Thyroid gland (tissue), 4 donors: ENCODE measurements around the gene LHFPL6. TPM values are rescaled to one million over a fixed set of nuclear protein-coding genes. Genes with fewer than 3 reads are reported as not detected.

Experiments used
- DNase-seq, 2 donors: peaks; one replicate each; pipeline ENCODE4 v3.0.0-alpha.2; 2019
- H3K27ac ChIP-seq, 3 donors: fragments of 200-600 bp; sonication (generic); 1 replicate in 2 of 3; 2 replicates in 1 of 3; pipeline ENCODE4 v1.5.1; 2016 to 2019; ENCODE audit warnings: mild to moderate bottlenecking in 1 of 3, moderate library complexity in 1 of 3
- H3K27me3 ChIP-seq: fragments of 200-600 bp; sonication (generic); one replicate; pipeline ENCODE4 v1.5.1; 2019
- H3K36me3 ChIP-seq, 2 donors: fragments of 200-600 bp; sonication (generic); one replicate each; pipeline ENCODE4 v1.5.1; 2016 to 2019
- H3K4me1 ChIP-seq, 2 donors: fragments of 200-600 bp; sonication (generic); one replicate each; pipeline ENCODE4 v1.5.1; 2017 to 2019
- H3K4me3 ChIP-seq, 3 donors: fragments of 200-600 bp; sonication (generic); replicated peaks in 1 of 3; 1 replicate in 2 of 3; 2 replicates in 1 of 3; pipeline ENCODE4 v1.5.1; 2016; ENCODE audit warnings: mild to moderate bottlenecking in 1 of 3
- H3K9me3 ChIP-seq: fragments of 200-600 bp; sonication (generic); one replicate; pipeline ENCODE4 v1.5.1; 2017
- CTCF ChIP-seq, 6 experiments: fragments of 200-600 bp in 3 of 6; fragments of 450-650 bp in 3 of 6; sonication (generic) in 3 of 6; IDR thresholded peaks; one replicate each; pipeline ENCODE4 v1.5.1; 2016 to 2019; ENCODE audit warnings: antibody characterized with exemption in 6 of 6, mild to moderate bottlenecking in 2 of 6, inconsistent platforms in 1 of 6, moderate library complexity in 1 of 6
- POLR2A ChIP-seq, 2 donors: fragments of 450-650 bp; IDR thresholded peaks; one replicate each; pipeline ENCODE4 v1.6.1; 2017; ENCODE audit warnings: antibody characterized with exemption in 2 of 2, mild to moderate bottlenecking in 2 of 2, moderate library complexity in 1 of 2
- WGBS, 2 donors: methylation state at CpG; one replicate each; pipeline ENCODE4 v1.1.5; 2017; 5-methylcytosine and 5-hydroxymethylcytosine counted together
- intact Hi-C: fragments of 100-400 bp; cut with DNase I; formaldehyde crosslinking; loops from one replicate; pipeline ENCODE4 v1.15.1; 2023
- total RNA-seq, 4 donors: library from RNA; depleted of rRNA; stranded (reverse); fragments of >200 nt; gene quantifications; one replicate each; pipeline ENCODE4 v1.2.3, GENCODE V29; 2016

Gene LHFPL6
- total RNA-seq, 4 donors from 2014 or later = 23.6 to 86.3 (median 42.0) TPM

GRCh38 chr13:39612023-39612637 lies 9.1 kb upstream of the LHFPL6 start:
- no peaks in the 10 kb centered on the region for H3K27me3 ChIP-seq
- no peak overlapping the region for H3K4me3 ChIP-seq
- WGBS, 2 donors = 60 to 65% methylated on average over 5 of the region's 5 CpGs
- TF ChIP-seq CTCF (IDR thresholded peaks at IDR 0.05) (peak; percentile 58 to 82 (median 75)), POLR2A (IDR thresholded peaks at IDR 0.05) (no peak)
- intact Hi-C loops = loop anchor here (10.0 kb wide), 1 partner anchor 557 kb away; no protein-coding TSS in a partner anchor
- H3K4me1 ChIP-seq = no peaks in the 10 kb centered on the region
- H3K36me3 ChIP-seq = no peaks in the 10 kb centered on the region
- no peak overlapping the region for H3K27ac ChIP-seq
- no peaks in the 10 kb centered on the region for H3K9me3 ChIP-seq
- DNase-seq = peak; percentile 75 to 81

GRCh38 chr13:39607876-39608275 lies 4.9 kb upstream of the LHFPL6 start:
- DNase-seq = no peak
- no peaks in the 10 kb centered on the region for H3K36me3 ChIP-seq
- no peaks in the 10 kb centered on the region for H3K9me3 ChIP-seq
- TF ChIP-seq CTCF (IDR thresholded peaks at IDR 0.05) = no peak
- no peak for TF ChIP-seq POLR2A (IDR thresholded peaks at IDR 0.05)
- no peak overlapping the region for H3K27ac ChIP-seq
- no peaks in the 10 kb centered on the region for H3K27me3 ChIP-seq
- no peak overlapping the region for H3K4me3 ChIP-seq
- intact Hi-C loops = no loop called here
- H3K4me1 ChIP-seq = peaks cover 3 to 4% of the 10 kb centered on the region in 2 donors
- WGBS, 2 donors = 91 to 92% methylated on average over 4 of the region's 4 CpGs

GRCh38 chr13:39605677-39606320 lies 2.8 kb upstream of the LHFPL6 start:
- no peak overlapping the region for H3K4me3 ChIP-seq
- no peak for DNase-seq
- H3K27me3 ChIP-seq = no peaks in the 10 kb centered on the region
- WGBS, 2 donors = 82 to 87% methylated on average over 3 of the region's 3 CpGs
- H3K36me3 ChIP-seq = no peaks in the 10 kb centered on the region
- intact Hi-C loops = no loop called here
- no peaks in the 10 kb centered on the region for H3K9me3 ChIP-seq
- TF ChIP-seq POLR2A (IDR thresholded peaks at IDR 0.05) (no peak), CTCF (IDR thresholded peaks at IDR 0.05) (no peak)
- H3K4me1 ChIP-seq = peaks cover 7 to 9% of the 10 kb centered on the region in 2 donors
- H3K27ac ChIP-seq = no peak overlapping the region

- no peaks in the 10 kb centered on the region for H3K36me3 ChIP-seq
- intact Hi-C loops = loop anchor here (5.0 kb wide), 1 partner anchor 332 kb away; no protein-coding TSS in a partner anchor
- no peaks in the 10 kb centered on the region for H3K27me3 ChIP-seq
- no peak overlapping the region for H3K4me3 ChIP-seq
- no peak overlapping the region for H3K27ac ChIP-seq
- H3K9me3 ChIP-seq = no peaks in the 10 kb centered on the region
- DNase-seq = no peak
- TF ChIP-seq CTCF (IDR thresholded peaks at IDR 0.05) (no peak), POLR2A (IDR thresholded peaks at IDR 0.05) (no peak)
- 82% methylated on average over 5 of the region's 5 CpGs for WGBS, 2 donors
- peaks cover 7 to 9% of the 10 kb centered on the region in 2 donors for H3K4me1 ChIP-seq
These were observed 1.8 kb upstream of the LHFPL6 start for GRCh38 chr13:39604756-39605155.

- peak overlapping the region; percentile 52 to 87 (median 74) for H3K27ac ChIP-seq
- 2% methylated on average over 15 of the region's 15 CpGs for WGBS, 2 donors
- H3K9me3 ChIP-seq = no peaks in the 10 kb centered on the region
- no peak for TF ChIP-seq POLR2A (IDR thresholded peaks at IDR 0.05)
- no peak for TF ChIP-seq CTCF (IDR thresholded peaks at IDR 0.05)
- H3K36me3 ChIP-seq = no peaks in the 10 kb centered on the region
- intact Hi-C loops = loop anchor here (5.0 kb wide), 1 partner anchor 331 kb away; no protein-coding TSS in a partner anchor
- H3K27me3 ChIP-seq = no peaks in the 10 kb centered on the region
- H3K4me1 ChIP-seq = peaks cover 7 to 9% of the 10 kb centered on the region in 2 donors
- peak overlapping the region; percentile 51 to 77 (median 75) for H3K4me3 ChIP-seq
- DNase-seq = peak; percentile 6 to 9
These were observed 493 bp upstream of the LHFPL6 start for GRCh38 chr13:39603424-39603947.
